DLD1 (cell line): Measurements from ENCODE around the gene USB1.

Experiments
- in situ Hi-C: cut with HindIII; loops from 2 replicates; pipeline ENCODE4 v1.10.0; 2017; ENCODE audit warnings: low sequenced_read_pairs

The USB1 gene

DNA sequence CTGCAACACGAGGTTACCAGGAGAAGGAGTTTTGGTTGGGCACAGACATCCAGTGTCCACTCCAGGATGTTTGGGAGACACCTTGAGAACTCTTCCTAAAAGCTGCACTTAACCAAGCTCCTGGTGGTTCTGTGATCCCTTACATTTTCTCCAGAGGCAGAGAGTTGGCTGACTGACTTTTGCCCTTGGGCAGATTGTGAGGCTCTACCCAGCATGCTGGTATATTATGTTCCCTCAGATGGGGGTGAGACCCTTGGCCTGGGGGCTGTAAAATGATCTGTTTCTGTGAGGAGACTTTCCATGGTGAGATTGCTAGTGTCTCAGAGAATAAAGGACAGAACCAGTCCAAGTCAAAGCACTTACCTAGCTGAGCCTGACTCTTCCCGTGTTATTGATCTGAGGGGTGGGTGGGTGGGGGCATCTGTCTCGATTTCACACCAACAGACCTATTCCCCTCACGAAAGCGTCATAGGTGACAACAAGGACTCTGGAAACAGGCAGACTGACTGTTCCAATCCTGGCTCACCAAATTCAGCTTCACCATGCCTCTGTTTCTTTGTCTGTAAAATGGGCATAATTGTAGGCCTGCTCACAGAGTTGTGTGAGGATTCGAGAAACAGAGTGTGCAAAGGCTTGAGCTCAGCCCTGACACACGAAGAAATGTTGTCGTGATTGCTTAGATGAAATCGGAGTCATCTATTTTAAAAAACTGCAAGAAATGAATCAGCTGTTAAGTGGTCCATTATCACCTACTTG, 12.2 kb downstream of the USB1 start:
- in situ Hi-C loops = no loop called here

DNA sequence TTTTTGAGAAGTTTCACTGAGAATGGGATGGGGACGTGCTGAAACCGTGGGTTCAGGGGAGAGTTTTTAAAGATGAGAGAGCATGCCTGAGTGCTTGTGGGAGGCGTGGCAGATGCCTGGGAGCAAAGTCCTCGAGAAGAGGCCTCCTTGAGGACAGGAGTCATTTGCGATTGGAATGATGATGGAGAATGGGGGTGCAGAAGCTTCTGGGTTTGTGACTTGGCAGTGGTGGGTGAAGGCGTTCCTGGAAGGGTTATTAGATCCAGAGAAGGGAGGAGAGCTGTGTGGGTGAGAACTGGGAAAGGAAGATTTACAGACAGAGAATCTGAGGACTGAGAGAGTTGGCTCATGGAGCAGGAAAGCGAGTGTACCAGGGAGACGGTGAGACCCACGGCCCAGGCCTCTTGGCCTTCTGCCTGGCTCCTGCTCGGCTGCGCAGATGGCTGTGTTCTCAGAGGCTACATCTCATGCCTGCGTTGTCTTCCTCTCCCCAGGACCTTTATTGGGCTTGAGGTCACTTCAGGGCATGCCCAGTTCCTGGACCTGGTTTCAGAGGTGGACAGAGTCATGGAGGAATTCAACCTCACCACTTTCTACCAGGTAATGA, 15.7 kb downstream of the USB1 start:
- in situ Hi-C loops = no loop called here

- in situ Hi-C loops = no loop called here
Observed at GRCh38 chr16:58018803-58019202, 17.6 kb downstream of the USB1 start.

DNA sequence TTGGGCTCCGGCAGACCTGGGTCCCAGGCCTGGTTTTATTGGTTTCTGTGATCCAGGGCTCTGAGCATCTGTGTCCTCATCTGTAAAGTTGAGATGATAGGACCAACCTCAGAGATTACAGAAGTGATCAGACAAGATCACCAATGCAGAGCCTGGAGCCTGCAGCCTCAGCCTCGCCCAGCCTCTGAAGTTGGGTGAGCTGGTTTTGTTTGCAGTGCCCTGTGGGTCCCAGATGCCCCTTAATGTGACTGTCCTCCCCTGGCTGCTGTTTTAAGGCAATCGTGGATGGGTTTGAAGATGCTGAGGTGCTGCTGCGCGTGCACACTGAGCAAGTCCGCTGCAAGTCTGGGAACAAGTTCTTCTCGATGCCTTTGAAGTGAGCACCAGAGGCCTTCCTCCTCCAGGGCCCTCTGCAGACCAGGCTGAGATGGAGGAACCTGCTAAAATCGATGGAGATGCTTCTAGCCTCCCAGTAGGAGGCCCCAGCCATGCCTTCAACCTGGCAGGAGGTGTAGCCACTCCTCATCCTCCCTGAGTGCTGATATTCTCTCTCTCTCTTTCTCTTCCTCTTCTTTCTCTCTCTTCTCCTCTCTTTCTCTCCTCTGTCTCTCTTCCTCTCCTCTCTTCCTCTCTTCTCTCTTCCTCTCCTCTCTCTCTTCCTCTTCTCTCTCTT, 18.8 kb downstream of the USB1 start:
- in situ Hi-C loops = no loop called here

DNA sequence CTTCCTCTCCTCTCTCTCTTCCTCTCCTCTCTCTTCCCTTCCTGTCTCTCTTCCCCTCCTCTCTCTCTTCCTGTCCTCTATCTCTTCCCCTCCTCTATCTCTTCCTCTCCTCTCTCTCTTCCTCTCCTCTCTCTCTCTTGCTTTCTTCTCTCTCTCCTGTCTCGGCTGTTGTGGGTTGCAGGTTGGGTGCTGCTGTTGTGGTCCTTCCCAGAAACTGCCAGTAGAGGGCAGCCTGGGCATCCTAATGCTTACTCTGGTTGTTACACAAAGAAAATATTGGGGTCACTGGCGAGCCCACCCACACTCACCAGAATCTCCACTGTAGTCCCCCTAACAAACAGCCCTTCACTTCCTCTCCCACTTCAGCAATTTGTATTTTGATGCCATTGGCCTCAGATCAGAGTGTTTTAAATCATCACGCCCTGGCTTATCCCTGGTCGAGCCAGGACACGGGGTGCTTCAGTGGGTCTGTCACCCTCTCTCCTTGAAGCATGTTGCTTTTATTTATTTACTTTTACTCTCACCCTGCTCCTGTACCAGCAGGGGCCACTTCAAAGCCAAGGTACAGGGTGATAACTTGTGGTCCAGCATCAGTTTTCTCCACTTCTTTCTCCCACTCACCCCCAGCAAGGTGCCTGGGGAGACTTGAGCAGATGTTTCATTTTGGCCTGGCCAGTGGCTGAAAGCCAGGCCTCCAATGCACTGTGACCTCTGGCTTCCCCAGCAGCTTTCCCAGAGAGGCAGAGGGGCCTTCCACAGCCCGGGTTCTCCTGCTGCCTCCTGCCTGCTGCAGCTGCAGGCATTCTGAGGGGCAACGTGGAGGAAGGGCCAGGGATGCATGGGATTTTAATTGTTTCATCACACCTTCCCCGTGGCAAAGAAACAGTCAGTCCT, 19.7 kb downstream of the USB1 start:
- in situ Hi-C loops = no loop called here

DNA sequence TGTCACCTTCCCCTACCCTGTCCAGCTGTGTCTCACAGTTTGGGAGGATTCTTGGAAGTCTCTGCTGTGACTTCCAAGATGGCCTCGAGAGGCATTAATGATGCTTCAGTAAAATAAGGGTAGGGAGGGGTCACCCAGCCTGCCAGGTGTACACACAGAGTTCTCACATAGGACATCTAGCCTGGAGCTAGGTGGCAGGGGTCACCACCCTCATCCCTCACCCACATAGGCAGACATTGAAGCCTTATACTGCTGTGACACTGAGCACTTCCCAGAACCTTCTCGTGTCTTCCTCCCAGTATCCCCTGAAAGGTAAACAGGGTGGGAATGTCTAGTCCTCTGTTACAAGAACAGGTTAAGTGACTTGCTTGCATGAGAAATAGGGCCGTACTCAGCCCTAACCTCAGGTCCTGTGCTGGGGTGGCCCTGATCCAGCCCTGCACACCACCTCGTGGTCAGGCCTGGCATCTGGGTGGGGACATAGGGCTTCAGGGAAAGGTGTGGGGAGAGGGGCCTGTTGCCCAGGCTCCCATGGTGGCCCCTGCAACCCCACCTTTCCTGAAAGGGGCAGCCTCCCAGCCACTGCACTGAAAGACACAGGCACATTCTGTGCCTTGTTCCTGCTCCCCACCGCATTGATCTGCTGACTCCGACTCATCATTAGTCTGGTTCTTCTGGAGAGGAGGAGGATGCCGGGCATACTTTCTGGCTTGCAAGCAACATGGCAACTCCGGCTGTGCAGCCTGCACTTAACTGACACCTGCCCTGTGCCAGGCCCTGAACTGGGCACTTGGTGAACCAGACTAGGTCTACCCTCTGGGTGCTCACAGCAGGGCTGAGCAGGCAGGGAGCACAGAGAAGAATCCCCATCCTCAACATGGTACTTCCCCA, 20.7 kb downstream of the USB1 start:
- in situ Hi-C loops = no loop called here

DNA sequence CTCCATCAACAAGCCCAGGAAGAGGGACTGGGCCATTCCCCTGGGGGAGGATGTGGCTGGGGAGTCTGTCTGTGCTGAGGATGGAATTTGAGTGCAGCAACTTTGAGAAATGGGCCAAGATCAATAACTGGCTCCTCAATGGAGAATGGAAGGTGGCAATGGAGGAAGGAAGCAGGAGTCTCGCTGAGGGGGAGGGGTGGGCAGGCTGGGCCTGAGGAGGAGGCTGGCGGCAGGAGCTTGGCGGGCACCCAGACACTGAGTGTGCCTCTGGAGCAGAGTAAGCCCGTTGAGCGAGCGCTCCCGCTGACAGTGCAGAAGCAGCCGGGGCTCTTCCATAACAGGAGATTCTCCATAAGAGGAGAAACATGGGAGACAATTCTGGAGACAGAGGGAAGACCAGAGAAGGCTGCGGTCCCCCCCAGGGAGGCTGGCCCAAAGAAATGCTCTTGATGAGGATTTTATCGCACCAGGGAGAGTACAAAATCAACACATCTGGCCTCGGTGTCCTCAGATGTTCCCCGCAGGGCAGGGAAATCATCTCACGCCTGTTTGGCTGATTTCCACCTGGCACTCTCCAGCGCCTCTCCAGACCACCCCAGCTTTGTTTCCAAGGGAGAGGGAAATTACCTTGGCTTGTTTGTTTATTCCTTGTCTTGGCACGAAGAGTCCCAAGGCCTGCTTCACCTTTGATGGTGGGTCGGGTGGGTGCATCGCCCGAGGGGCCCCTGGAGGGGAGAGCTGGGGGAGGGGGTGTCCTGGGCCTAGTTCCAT, 21.6 kb downstream of the USB1 start:
- in situ Hi-C loops = no loop called here

- in situ Hi-C loops = no loop called here
Observed at GRCh38 chr16:58024486-58025350, 23.5 kb downstream of the USB1 start.

DNA sequence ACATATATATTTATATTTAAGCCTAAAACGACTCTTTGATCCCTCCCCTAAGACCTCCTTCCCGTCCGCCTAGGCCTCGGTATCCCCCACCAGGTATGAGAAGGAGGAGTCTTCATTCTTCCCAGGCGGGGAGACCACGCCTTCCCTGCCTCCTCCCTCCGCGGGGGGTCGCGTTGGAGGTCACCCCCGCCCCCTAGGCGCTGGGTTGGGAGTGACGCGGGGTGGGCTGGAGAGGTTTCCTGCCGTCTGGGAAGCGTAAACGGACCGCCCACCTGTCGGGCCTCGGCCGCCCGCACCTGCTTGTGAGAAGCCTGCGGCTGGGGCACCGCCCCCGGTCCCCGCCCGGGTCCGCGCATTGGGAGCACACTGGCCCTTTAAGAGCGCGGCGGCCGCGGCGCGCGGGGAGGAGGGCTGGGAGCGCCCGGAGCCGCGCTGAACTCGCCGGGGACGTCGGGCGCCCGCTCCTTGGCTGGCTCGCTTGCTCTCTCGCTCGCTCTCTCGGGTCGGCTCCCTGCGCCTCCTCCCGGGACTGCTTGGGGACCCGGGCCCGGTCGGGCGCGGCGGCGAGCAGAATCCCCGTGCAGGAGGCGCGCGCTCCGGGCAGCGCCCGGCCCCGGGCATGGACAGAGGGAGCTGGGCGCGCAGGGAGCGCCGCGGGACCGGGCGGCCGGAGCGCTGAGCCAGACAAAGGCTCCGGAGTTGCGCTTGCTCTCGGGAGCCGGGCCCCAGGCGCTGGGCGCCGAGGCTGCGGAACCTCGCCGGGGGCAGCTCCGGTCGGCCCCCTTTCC, 24.3 kb downstream of the USB1 start, which contains the start of gene MMP15:
MMP15 (plus strand) TSS at position 404 of the 788 bp plus-strand sequence. CDS start 597 bp downstream, outside the sequence.
- in situ Hi-C loops = no loop called here

- in situ Hi-C loops = no loop called here
Observed at GRCh38 chr16:58026139-58026704, 25.0 kb downstream of the USB1 start.

DNA sequence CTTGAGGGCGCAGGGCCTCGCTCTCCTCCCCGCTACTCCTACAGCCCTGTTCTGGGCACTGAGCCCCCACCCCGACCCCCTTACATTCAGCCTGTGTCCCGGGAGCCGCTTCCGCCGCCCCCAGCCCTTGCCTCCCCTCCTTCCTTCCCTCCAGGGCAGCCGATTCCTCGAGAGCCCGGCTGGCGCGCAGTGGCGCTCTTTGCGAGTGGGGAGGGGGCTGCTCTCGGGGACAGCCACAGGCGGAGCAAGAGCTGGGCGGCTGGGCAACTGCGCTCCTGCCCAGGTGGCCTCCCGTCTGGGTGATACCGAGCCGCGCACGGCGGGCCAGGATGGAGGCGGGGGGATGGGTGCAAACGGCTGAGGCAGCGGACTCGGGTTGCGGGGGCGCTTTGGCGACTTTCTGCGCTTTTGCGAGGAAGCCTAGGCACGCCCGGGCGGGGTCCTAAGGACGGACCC, 25.5 kb downstream of the USB1 start:
- in situ Hi-C loops = no loop called here

DNA sequence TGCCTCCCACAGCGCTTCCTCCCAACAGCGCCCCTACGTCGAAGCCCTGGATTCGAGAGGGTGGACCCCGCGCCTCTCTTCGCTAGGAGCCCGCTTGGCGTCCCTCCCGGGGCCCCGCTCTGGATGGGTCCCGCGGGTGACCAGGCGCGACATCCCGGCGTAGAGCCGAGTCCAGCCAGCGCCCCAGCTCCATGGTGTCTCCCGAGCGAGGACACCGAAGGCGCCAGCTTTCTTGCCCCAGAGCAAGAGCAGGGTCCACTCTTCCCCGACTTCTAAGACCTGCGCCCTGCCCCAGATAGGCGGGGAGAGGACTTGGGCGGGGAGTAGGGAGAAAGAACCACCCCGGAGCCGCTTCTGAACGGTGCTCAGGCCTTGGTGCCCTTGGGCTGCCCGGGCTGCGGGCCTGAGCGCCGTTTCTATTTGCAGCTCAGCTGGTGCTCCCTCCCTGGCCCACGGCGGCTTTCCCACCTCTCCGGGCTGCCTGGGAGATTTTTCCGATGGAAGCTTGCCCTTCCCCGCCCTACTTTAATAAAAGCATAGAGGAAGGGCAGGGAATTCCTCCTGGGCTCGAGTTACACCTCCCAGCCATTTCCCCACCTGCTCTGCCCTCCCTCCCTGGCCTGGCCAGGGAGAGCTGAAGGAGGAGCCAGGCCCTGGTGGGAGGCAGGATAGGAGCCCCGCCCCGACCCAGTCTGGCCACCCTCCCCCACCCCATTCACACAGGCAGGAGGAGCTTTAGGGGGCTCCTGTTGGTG, 26.1 kb downstream of the USB1 start:
- in situ Hi-C loops = no loop called here

DNA sequence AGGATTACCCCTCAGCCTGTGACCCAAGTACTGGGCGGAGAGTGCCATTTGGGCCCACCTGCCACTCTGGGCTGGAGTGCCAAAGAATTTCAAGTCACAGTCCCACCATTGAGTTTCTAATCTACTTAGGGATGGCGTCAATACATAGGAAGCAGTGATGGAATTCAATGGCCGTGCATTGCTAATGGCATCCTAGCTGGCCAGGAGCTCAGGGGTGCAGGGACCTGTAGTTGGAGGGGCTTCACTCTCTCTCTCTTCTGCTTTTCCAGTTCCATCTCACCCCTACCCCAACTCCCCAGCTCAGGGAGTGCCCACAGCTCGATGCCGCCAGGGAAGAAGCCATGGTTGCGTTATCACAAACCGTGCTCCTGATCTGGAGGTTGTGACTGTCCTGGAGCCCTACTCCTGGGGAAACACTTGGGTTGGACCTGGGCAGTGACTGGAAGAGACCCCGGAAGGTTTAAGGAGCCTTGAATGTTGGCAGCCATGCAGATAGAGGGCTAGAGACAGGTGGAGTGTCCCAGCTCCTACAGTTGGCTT, 26.8 kb downstream of the USB1 start:
- in situ Hi-C loops = no loop called here

DNA sequence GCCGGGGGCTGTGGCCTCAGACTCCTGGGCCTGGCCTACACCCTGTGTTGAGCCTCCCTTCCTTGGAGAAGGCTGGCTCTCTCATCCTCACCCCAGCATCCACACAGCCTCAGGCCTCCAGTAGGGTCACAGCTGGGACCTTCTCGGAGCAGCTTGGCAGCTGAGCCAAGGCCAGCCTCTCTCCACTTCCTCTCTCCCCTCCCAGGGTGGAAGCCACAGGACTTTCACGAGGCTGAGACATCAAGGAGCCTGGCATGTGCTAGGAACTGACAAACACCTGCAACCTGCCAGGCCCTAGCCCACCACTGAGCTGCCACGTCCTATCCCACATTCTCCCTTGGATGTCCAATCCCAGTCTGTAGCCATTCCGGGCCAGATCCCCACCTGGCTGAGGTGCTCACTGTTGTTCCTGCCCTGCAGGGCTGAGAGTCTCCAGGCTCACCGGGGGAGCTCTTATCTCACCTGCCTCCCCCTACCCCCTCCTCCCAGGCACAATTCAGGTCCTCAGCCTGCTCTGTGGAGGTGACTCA, 27.4 kb downstream of the USB1 start:
- in situ Hi-C loops = no loop called here

DNA sequence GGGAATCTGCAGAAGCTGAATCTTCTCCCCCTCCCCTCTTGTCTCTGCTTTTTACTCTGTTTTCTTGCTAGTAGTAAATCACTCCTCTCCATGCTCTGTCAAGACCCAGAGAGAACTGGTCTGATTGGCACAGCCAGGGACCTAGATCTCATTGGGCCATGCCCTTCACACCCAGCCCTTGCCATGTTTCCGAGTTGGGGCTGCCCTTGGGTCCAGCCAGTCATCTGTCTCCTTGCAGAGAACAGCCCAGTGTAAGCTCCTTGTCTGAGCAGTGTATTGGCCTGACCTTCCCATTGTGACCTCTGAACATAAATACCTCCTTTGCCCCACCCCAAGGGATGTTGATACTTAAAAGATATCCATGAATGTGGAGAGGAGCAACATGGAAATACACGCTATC, 28.2 kb downstream of the USB1 start:
- in situ Hi-C loops = no loop called here
